ENCODE data around the gene TENM3.

DNA sequence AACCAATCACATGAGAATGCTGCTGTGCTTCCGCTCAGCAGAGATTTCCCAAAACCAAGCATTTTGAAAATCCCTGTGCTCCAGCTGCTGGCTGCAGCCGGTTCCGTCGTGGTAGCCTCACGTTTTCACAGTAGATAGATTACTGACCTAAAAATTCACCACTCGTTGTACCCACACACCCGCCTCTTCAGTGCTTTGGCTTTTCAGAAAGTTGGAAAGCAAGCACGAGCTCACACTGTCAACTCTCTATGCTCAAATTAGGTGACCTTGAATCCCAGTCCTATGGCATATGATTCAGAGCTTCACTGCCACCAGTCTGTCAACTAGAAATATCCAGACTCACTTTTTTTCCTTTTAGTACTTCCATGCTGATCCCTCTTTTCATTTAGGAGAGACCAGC is 505.1 kb downstream of the TENM3 start:
- TF ChIP-seq CTCF (IDR thresholded peaks at IDR 0.05) (no peak), POLR2A (IDR thresholded peaks at IDR 0.05) (no peak)

Measured in uterus (tissue), 2 donors.